ENCODE data around the gene TRAPPC2L. TPM values are rescaled to one million over a fixed set of nuclear protein-coding genes. Genes with fewer than 3 reads are reported as not detected.

Gene TRAPPC2L
- total RNA-seq, 1 experiment from 2014 or later = 101 TPM

DNA sequence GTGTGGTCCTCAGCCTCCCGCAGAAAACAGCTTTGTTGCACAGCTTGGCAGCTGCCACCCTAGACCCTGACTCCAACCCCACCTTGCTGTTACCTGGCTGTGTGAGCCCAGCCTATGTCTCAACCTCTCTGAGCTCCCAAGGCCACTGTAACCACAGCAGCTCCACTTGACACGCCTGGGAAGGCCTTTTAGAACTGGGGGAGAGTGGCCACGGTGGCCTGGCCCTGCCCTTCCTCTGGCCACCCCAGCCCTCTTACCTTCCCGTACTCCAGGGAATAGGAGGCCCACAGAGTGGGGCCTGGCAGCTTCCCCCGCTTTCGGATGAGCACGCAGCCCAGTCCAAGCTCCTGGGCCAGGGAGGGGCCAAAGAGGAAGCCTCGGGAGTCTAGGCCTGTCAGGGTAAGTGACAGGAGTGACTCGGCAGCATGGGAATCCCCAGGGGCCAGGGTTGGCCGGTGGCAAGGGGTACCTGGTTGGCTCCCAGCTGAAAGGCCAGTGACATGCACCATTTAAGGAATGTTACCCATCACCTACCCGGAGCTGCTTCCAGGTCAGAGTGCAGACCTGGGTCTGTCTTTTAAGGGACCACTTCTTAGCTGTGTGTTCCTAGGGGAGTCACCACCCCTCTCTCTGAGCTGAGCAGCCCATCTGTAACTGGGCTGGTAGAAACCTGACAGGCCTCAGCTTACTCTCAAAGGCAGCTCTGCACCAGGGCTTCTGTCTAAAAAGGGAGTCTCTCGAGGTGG, 46.6 kb upstream of the TRAPPC2L start:
- Histone ChIP-seq H4K20me1 (ENCODE audit: insufficient read depth) (peaks cover 40% of the 10 kb centered on the region), H3K79me2 (ENCODE audit: low read depth) (peaks cover 38% of the 10 kb centered on the region), H3K9me3 (ENCODE audit: insufficient read depth, low read depth) (no peaks in the 10 kb centered on the region), H3K4me2 (peak overlapping the region; percentile 90), H3K36me3 (ENCODE audit: low read depth) (peaks cover 11% of the 10 kb centered on the region; the same call in 1 of the 2 replicates), H3K27ac (0 out of 2 replicates have a peak overlapping the region, but pooled peaks have one; percentile 78), H3K4me3 (peak overlapping the region; percentile 91), H3K9me2 (ENCODE audit: insufficient read depth) (no peaks in the 10 kb centered on the region), H3K4me1 (replicated peaks; ENCODE audit: insufficient read depth) (peaks cover 16% of the 10 kb centered on the region; the same call in 1 of the 2 replicates), H3F3A (ENCODE audit: insufficient read depth, low read depth) (peaks cover 73% of the 10 kb centered on the region), H3K27me3 (ENCODE audit: insufficient read depth, low read depth) (no peaks in the 10 kb centered on the region), H2AFZ (no peak overlapping the region)
- ChIA-PET POLR2A (ENCODE audit: unreplicated experiment) (interaction anchor here (0.6 to 0.8 kb wide), 4 partner anchors 49 to 88 kb away, joined by 3 to 5 read pairs (median 4); no protein-coding TSS in a partner anchor), CTCF (interaction anchor here (1.8 kb wide), 1 partner anchor 73 kb away, joined by 12 read pairs; no protein-coding TSS in a partner anchor)
- DNase-seq = peak; percentile 40 to 52
- intact Hi-C loops (cut with micrococcal nuclease; ENCODE audit: unreplicated experiment) = loop anchor here (5.0 kb wide), 1 partner anchor 123 kb away; the partner anchor contains the start of gene SNAI3
- no peak for TF ChIP-seq EZH2 (IDR thresholded peaks at IDR 0.05; ENCODE audit: low read depth)
- no peak for TF ChIP-seq CTCF (conservative IDR thresholded peaks at IDR 0.05)
- BruUV-seq (replicated peaks) = no TSS peak

DNA sequence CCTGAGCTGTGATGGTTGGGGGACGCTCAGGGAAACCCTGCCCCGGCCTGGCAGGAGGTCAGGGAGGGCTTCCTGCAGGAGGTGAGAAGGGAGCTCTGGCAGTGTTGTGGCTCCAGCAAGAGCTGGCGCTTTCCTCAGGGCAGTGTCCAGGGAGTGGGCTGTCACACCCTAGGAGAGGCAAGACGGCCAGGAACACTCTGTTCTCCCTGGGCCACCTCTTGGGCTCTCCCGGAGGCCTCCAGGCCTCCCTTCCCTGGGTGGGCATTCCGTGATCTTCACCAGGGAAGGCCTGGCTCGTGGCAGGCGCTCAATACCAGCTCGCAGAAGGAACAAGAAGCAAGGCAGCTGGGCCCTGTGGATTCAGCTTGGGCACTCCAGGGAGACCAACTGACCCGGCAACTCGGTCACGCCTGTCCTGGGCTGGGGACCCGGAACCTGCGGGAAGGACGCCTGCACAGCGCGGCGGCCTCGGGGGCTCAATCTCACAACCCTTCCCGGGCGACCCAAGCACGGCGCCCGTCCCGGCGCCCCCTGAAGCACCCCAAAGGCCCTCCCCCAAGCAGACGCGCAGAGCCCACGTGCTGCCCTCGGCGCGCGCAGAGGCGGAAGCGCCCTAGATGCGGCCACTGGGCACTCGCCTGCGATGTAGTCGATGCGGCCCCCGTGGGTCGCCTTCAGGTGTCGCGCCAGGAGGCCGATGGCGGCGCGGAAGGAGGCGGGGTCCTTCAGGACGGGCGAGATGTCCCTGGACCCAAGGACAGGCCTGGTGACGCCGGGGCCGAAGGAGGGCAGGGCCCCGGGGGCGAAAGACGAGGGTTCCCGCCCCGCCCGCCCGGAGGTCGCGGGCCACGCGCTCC, 45.8 kb upstream of the TRAPPC2L start:
- Histone ChIP-seq H3K4me1 (replicated peaks; ENCODE audit: insufficient read depth) (peaks cover 16% of the 10 kb centered on the region; the same call in 1 of the 2 replicates), H3K36me3 (ENCODE audit: low read depth) (peaks cover 11% of the 10 kb centered on the region; the same call in 1 of the 2 replicates), H3K27me3 (ENCODE audit: insufficient read depth, low read depth) (no peaks in the 10 kb centered on the region), H3K9me2 (ENCODE audit: insufficient read depth) (no peaks in the 10 kb centered on the region), H3K4me3 (peak overlapping the region; percentile 91), H3K4me2 (peak overlapping the region; percentile 90), H3F3A (ENCODE audit: insufficient read depth, low read depth) (peaks cover 68% of the 10 kb centered on the region), H3K9me3 (ENCODE audit: insufficient read depth, low read depth) (no peaks in the 10 kb centered on the region), H3K27ac (peak overlapping the region; percentile 78), H3K79me2 (ENCODE audit: low read depth) (peaks cover 32% of the 10 kb centered on the region), H4K20me1 (ENCODE audit: insufficient read depth) (peaks cover 32% of the 10 kb centered on the region), H2AFZ (peak overlapping the region; percentile 81)
- intact Hi-C loops (cut with micrococcal nuclease; ENCODE audit: unreplicated experiment) = loop anchor here (5.0 kb wide), 1 partner anchor 124 kb away; the partner anchor contains the start of gene SNAI3
- ChIA-PET POLR2A (ENCODE audit: unreplicated experiment) (interaction anchor here (0.6 to 0.8 kb wide), 6 partner anchors 50 to 360 kb away, joined by 3 to 9 read pairs (median 3); no protein-coding TSS in a partner anchor), CTCF (interaction anchor here (1.8 kb wide), 1 partner anchor 74 kb away, joined by 12 read pairs; no protein-coding TSS in a partner anchor)
- peak; percentile 44 to 81 for DNase-seq
- BruUV-seq (replicated peaks) = TSS peak; percentile 30
- TF ChIP-seq CTCF (conservative IDR thresholded peaks at IDR 0.05) (no peak), EZH2 (IDR thresholded peaks at IDR 0.05; ENCODE audit: low read depth) (no peak)
